HepG2 (cell line): ENCODE results near the gene CTU1. TPM values are rescaled to one million over a fixed set of nuclear protein-coding genes. Genes with fewer than 3 reads are reported as not detected.

Source experiments
- ATF7-NPFF ChIP-seq: sonication (generic); formaldehyde crosslinking; IDR thresholded peaks from 2 replicates; pipeline ENCODE4 v1.8.1; 2023; ENCODE audit warnings: mild to moderate bottlenecking, low read depth, missing genetic modification reagents, moderate library complexity
- HOXA3 ChIP-seq: sonication (generic); formaldehyde crosslinking; IDR thresholded peaks from 2 replicates; pipeline ENCODE4 v1.5.0; 2020; ENCODE audit warnings: missing genetic modification reagents
- IRX3 ChIP-seq: sonication (generic); formaldehyde crosslinking; IDR thresholded peaks from 2 replicates; pipeline ENCODE4 v1.8.1; 2023; ENCODE audit warnings: mild to moderate bottlenecking, low read depth, missing genetic modification reagents, borderline replicate concordance
- JUND ChIP-seq: sonication (generic); formaldehyde crosslinking; IDR thresholded peaks from 2 replicates; pipeline ENCODE4 v1.8.0; 2022; ENCODE audit warnings: mild to moderate bottlenecking, missing genetic modification reagents
- KDM4B ChIP-seq: sonication (generic); formaldehyde crosslinking; IDR thresholded peaks from 2 replicates; pipeline ENCODE4 v1.4.0; 2020; ENCODE audit warnings: missing genetic modification reagents
- NFYB ChIP-seq: sonication (generic); formaldehyde crosslinking; IDR thresholded peaks from 2 replicates; pipeline ENCODE4 v1.4.0; 2020; ENCODE audit warnings: missing genetic modification reagents
- PPARG ChIP-seq: conservative IDR thresholded peaks from 2 replicates; pipeline ENCODE4 v1.6.1; 2016; ENCODE audit warnings: missing biosample characterization, missing genetic modification reagents
- PRPF4 ChIP-seq: fragments of 200-400 bp; formaldehyde crosslinking; IDR thresholded peaks from 2 replicates; pipeline ENCODE4 v1.6.1; 2016; ENCODE audit warnings: low read length, low read depth; ENCODE audit not compliant: poor library complexity, severe bottlenecking
- REST ChIP-seq, 2 experiments: IDR thresholded peaks; 2 replicates each; pipeline ENCODE4 v1.6.1; 2011 to 2012; ENCODE audit warnings: low read length in 2 of 2, borderline replicate concordance in 1 of 2, low read depth in 1 of 2, mild to moderate bottlenecking in 1 of 2, moderate library complexity in 1 of 2
- THRA ChIP-seq: sonication (generic); formaldehyde crosslinking; IDR thresholded peaks from 2 replicates; pipeline ENCODE4 v1.4.0; 2020; ENCODE audit warnings: missing genetic modification reagents, borderline replicate concordance
- ZBTB7A ChIP-seq: sonication (generic); formaldehyde crosslinking; IDR thresholded peaks from 2 replicates; pipeline ENCODE4 v1.8.0; 2022; ENCODE audit warnings: mild to moderate bottlenecking, missing genetic modification reagents
- ZFAT ChIP-seq: sonication (generic); formaldehyde crosslinking; conservative IDR thresholded peaks from 2 replicates; pipeline ENCODE4 v1.8.1; 2023; ENCODE audit warnings: missing genetic modification reagents, inconsistent platforms
- ZFP36 ChIP-seq: fragments of 150-350 bp; IDR thresholded peaks from 2 replicates; pipeline ENCODE4 v1.6.1; 2018; ENCODE audit warnings: borderline replicate concordance, low read length, low read depth; ENCODE audit not compliant: partially characterized antibody
- ZNF12 ChIP-seq: sonication (generic); formaldehyde crosslinking; IDR thresholded peaks from 2 replicates; pipeline ENCODE4 v1.5.0; 2020; ENCODE audit warnings: missing genetic modification reagents
- ZNF33B ChIP-seq: sonication (generic); formaldehyde crosslinking; IDR thresholded peaks from 2 replicates; pipeline ENCODE4 v1.5.1; 2020; ENCODE audit warnings: mild to moderate bottlenecking, missing genetic modification reagents
- polyA plus RNA-seq, 8 experiments: library from polyadenylated mRNA; depleted of rRNA in 3 of 8; stranded (reverse) in 7 of 8; unstranded in 1 of 8; fragments of >200 nt; fragmentation: Illumina TruSeq in 4 of 8; extraction: Trizol in 4 of 8; gene quantifications; 2 replicates each; pipeline versions ENCODE4 v1.2.1 to v1.2.3, GENCODE V29; 2011 to 2016; ENCODE audit warnings: low read depth in 4 of 8, missing spikeins in 1 of 8, mixed read lengths in 1 of 8; ENCODE audit not compliant: insufficient read depth in 1 of 8
- total RNA-seq, 5 experiments: library from RNA; depleted of rRNA; stranded (reverse); fragments of >200 nt; fragmentation: Illumina TruSeq; extraction: Trizol; gene quantifications; 2 replicates each; pipeline ENCODE4 v1.2.3, GENCODE V29; 2016; ENCODE audit warnings: low read depth in 1 of 5
- TF ChIP-seq, protein P1 (sequence below): sonication (generic); formaldehyde crosslinking; IDR thresholded peaks from one replicate; pipeline ENCODE4 v1.5.1; 2020; ENCODE audit warnings: mild to moderate bottlenecking, missing genetic modification reagents; ENCODE audit errors: not compliant biosample characterization

CTU1 gene
- total and polyA plus RNA-seq, 2 of the 13 experiments (the other 11 are each of a cell fraction or from before 2014, with no cell fraction given) = 1.9 to 2.9 TPM

- TF ChIP-seq NFYB (CRISPR knock-in tag) (peak; percentile 28; the same call in 1 of the 2 replicates), ZFAT (CRISPR knock-in tag) (no peak), ZBTB7A (CRISPR knock-in tag) (no peak), ZFP36 (no peak), THRA (CRISPR knock-in tag) (no peak), IRX3 (CRISPR knock-in tag) (no peak), JUND (CRISPR knock-in tag) (no peak), PPARG (CRISPR knock-in tag) (no peak), KDM4B (CRISPR knock-in tag) (no peak), HOXA3 (CRISPR knock-in tag) (peak; percentile 69; the same call in 1 of the 2 replicates), ATF7-NPFF (CRISPR knock-in tag) (0 out of 2 replicates have a peak, but pooled peaks have one; percentile 30), ZNF33B (CRISPR knock-in tag) (no peak), ZNF12 (no peak), REST (IDR thresholded peaks at IDR 0.05; ENCODE audit: borderline replicate concordance in 1 of 2, low read depth in 1 of 2, low read length in 2 of 2) (no peak), PRPF4 (no peak)
- TF ChIP-seq, protein P1, sequence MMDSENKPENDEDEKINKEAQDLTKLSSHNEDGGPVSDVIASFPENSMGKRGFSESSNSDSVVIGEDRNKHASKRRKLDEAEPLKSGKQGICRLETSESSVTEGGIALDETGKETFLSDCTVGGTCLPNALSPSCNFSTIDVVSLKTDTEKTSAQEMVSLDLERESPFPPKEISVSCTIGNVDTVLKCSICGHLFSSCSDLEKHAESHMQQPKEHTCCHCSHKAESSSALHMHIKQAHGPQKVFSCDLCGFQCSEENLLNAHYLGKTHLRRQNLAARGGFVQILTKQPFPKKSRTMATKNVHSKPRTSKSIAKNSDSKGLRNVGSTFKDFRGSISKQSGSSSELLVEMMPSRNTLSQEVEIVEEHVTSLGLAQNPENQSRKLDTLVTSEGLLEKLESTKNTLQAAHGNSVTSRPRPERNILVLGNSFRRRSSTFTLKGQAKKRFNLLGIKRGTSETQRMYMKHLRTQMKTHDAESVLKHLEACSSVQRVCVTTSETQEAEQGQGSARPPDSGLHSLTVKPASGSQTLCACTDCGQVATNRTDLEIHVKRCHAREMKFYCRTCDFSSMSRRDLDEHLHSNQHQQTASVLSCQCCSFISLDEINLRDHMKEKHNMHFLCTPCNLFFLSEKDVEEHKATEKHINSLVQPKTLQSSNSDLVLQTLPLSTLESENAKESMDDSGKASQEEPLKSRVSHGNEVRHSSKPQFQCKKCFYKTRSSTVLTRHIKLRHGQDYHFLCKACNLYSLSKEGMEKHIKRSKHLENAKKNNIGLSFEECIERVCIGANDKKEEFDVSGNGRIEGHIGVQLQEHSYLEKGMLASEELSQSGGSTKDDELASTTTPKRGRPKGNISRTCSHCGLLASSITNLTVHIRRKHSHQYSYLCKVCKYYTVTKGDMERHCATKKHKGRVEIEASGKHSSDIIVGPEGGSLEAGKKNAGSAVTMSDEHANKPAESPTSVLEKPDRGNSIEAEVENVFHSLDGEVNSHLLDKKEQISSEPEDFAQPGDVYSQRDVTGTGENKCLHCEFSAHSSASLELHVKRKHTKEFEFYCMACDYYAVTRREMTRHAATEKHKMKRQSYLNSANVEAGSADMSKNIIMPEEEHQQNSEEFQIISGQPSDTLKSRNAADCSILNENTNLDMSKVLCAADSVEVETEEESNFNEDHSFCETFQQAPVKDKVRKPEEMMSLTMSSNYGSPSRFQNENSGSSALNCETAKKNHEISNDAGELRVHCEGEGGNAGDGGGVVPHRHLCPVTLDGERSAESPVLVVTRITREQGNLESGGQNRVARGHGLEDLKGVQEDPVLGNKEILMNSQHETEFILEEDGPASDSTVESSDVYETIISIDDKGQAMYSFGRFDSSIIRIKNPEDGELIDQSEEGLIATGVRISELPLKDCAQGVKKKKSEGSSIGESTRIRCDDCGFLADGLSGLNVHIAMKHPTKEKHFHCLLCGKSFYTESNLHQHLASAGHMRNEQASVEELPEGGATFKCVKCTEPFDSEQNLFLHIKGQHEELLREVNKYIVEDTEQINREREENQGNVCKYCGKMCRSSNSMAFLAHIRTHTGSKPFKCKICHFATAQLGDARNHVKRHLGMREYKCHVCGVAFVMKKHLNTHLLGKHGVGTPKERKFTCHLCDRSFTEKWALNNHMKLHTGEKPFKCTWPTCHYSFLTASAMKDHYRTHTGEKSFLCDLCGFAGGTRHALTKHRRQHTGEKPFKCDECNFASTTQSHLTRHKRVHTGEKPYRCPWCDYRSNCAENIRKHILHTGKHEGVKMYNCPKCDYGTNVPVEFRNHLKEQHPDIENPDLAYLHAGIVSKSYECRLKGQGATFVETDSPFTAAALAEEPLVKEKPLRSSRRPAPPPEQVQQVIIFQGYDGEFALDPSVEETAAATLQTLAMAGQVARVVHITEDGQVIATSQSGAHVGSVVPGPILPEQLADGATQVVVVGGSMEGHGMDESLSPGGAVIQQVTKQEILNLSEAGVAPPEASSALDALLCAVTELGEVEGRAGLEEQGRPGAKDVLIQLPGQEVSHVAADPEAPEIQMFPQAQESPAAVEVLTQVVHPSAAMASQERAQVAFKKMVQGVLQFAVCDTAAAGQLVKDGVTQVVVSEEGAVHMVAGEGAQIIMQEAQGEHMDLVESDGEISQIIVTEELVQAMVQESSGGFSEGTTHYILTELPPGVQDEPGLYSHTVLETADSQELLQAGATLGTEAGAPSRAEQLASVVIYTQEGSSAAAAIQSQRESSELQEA (CRISPR knock-in tag) = no peak
Observed at GRCh38 chr19:51108066-51108804, at the start of gene CTU1 (continued).
